Ascending aorta (tissue), 2 donors: ENCODE data around the gene ATP6V1C2. TPM values are rescaled to one million over a fixed set of nuclear protein-coding genes. Genes with fewer than 3 reads are reported as not detected.
"Not testable (repeated sequence)": the region's sequence is repeated elsewhere in the genome, so short reads cannot be mapped to it uniquely, and the experiment has no call there.

Experiments
- DNase-seq, 2 donors: peaks; one replicate each; pipeline ENCODE4 v3.0.0-alpha.2; 2019; ENCODE audit warnings: low spot score in 2 of 2
- H3K27ac ChIP-seq, 2 donors: fragments of 200-600 bp; sonication (generic); one replicate each; pipeline ENCODE4 v1.5.1; 2016 to 2017; ENCODE audit warnings: mild to moderate bottlenecking in 1 of 2
- H3K27me3 ChIP-seq: fragments of 200-600 bp; sonication (generic); one replicate; pipeline ENCODE4 v1.5.1; 2017
- H3K36me3 ChIP-seq, 2 donors: fragments of 200-600 bp; sonication (generic); one replicate each; pipeline ENCODE4 v1.5.1; 2016
- H3K4me1 ChIP-seq, 2 donors: fragments of 200-600 bp; sonication (generic); one replicate each; pipeline ENCODE4 v1.5.1; 2016 to 2017; ENCODE audit warnings: mild to moderate bottlenecking in 1 of 2
- H3K4me3 ChIP-seq, 2 donors: fragments of 200-600 bp; sonication (generic); one replicate each; pipeline ENCODE4 v1.5.1; 2016 to 2017; ENCODE audit warnings: mild to moderate bottlenecking in 1 of 2
- H3K9me3 ChIP-seq, 2 donors: fragments of 200-600 bp; sonication (generic); one replicate each; pipeline ENCODE4 v1.5.1; 2016
- intact Hi-C: fragments of 100-400 bp; cut with DNase I; formaldehyde crosslinking; loops from one replicate; pipeline ENCODE4 v1.15.1; 2023
- total RNA-seq: library from RNA; depleted of rRNA; stranded (reverse); fragments of >200 nt; gene quantifications from one replicate; pipeline ENCODE4 v1.1.0, GENCODE V29; 2016
- TF ChIP-seq, protein P1 (sequence below), 3 experiments: fragments of 200-600 bp in 2 of 3; fragments of 450-650 bp in 1 of 3; sonication (generic) in 2 of 3; IDR thresholded peaks; one replicate each; pipeline ENCODE4 v1.5.1; 2016 to 2019; ENCODE audit warnings: antibody characterized with exemption in 3 of 3, mild to moderate bottlenecking in 1 of 3, moderate library complexity in 1 of 3

ATP6V1C2 gene
- total RNA-seq, 1 donor from 2014 or later = 6.0 TPM

DNA sequence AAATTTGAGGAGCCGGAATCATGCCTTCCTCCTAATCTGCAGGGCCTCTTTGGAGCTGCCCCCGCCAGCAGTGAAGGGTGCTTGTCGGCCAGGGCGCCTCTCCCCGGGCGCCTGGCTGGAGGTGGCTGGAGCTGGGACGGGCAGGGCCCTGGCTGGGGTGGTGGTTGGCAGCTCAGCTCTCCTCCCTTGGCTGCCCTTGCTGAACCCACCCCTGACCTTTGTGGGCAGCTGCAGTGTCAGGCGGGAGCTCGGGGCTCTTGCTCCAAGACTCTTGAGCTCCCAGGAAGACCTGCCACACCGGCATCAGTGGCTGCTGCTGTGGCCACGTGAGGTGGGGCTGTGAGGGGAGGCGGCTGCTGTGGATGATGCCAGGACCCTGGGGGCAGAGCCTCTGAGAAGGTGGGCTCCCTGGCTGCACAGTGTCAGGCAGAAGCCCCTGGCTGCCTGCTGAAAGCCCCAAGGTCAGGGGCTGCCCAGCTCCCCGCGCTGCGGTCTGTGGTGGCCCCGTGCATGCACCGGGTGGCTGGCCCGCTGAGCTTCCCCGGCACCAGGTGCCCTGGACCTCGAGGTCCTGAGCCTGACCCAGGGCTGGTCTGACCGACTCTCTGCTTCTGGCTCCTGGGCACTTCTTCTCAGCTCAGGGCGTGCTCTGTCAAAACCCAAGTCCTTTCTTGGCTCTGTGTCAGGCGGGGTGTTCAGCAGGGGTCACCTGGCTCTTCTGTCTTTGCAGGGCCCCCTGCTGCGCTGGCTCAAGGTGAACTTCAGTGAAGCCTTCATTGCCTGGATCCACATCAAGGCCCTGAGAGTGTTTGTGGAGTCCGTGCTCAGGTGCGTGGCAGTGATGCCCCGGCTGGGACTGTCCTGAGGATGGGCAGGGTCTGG, 56.7 kb downstream of the ATP6V1C2 start:
- Histone ChIP-seq H3K27ac (no peak overlapping the region), H3K36me3 (peaks cover 31 to 41% of the 10 kb centered on the region in 2 donors), H3K4me1 (no peaks in the 10 kb centered on the region), H3K4me3 (no peak overlapping the region), H3K9me3 (no peaks in the 10 kb centered on the region), H3K27me3 (no peaks in the 10 kb centered on the region)
- no peak for DNase-seq
- TF ChIP-seq, protein P1, sequence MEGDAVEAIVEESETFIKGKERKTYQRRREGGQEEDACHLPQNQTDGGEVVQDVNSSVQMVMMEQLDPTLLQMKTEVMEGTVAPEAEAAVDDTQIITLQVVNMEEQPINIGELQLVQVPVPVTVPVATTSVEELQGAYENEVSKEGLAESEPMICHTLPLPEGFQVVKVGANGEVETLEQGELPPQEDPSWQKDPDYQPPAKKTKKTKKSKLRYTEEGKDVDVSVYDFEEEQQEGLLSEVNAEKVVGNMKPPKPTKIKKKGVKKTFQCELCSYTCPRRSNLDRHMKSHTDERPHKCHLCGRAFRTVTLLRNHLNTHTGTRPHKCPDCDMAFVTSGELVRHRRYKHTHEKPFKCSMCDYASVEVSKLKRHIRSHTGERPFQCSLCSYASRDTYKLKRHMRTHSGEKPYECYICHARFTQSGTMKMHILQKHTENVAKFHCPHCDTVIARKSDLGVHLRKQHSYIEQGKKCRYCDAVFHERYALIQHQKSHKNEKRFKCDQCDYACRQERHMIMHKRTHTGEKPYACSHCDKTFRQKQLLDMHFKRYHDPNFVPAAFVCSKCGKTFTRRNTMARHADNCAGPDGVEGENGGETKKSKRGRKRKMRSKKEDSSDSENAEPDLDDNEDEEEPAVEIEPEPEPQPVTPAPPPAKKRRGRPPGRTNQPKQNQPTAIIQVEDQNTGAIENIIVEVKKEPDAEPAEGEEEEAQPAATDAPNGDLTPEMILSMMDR (IDR thresholded peaks at IDR 0.05) = no peak
- intact Hi-C loops = no loop called here

GRCh38 chr2:10778724-10779115, 57.3 kb downstream of the ATP6V1C2 start:
- Histone ChIP-seq H3K4me3 (no peak overlapping the region), H3K4me1 (no peaks in the 10 kb centered on the region), H3K9me3 (no peaks in the 10 kb centered on the region), H3K27ac (no peak overlapping the region), H3K27me3 (no peaks in the 10 kb centered on the region), H3K36me3 (peaks cover 31 to 47% of the 10 kb centered on the region in 2 donors)
- TF ChIP-seq, protein P1 (IDR thresholded peaks at IDR 0.05) = no peak
- DNase-seq = no peak
- intact Hi-C loops = no loop called here

DNA sequence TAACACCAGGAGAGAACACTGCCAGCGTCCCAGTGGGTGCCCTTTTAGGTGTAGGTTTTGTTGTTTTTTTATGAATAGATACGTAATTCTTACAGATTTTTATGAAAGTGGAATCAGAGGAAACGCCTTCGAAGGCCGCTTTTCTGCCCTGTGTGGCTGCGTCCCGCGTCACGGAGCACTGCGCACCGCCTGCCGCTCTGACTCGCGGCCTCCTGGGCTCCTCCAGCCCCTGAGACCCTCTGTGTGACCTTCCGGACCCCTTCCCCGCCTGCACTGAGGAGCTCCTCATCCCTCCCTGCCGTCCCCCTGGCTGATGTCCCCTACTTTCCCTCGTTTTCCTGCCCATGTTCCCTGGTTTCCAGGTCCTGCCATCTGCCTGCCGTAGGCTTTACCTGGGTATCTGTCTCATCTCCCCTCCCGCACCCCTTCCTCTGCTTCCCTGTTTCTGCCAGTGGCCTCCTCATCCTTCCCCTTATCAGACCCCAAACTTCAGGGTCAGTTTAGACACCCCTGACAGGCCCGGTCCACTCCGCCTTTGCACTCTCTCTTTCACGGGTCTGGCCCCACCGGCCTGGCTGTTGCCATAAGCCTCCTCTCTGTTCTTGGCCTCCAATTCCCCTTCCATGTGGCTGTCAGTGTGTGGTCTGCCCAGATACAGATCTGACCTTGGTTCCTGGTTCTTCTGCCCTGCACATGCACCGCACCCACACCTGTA, 58.5 kb downstream of the ATP6V1C2 start:
- TF ChIP-seq, protein P1 (IDR thresholded peaks at IDR 0.05) = no peak
- Histone ChIP-seq H3K9me3 (no peaks in the 10 kb centered on the region), H3K27ac (no peak overlapping the region), H3K4me1 (no peaks in the 10 kb centered on the region), H3K4me3 (no peak overlapping the region), H3K27me3 (no peaks in the 10 kb centered on the region), H3K36me3 (peaks cover 43 to 59% of the 10 kb centered on the region in 2 donors)
- intact Hi-C loops = no loop called here
- DNase-seq = no peak

DNA sequence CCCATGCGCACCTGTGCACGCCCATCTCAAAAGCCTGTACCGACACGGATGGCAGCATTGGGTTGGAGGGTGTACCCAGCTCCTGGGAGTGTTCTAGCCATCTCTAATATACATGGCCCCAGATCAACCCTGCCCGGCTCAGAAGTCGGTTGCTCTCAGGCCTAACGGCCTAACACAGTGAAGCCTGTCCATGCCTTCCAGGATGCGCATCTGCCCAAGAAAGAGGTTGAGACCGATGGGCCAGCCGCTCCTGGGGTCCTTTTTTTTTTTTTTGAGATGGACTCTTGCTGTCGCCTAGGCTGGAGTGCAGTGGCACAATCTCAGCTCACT, 59.0 kb downstream of the ATP6V1C2 start:
- intact Hi-C loops = no loop called here
- TF ChIP-seq, protein P1 (IDR thresholded peaks at IDR 0.05) = no peak
- H3K27me3 ChIP-seq = no peaks in the 10 kb centered on the region
- H3K36me3 ChIP-seq = peaks cover 48 to 64% of the 10 kb centered on the region in 2 donors
- no peak overlapping the region for H3K27ac ChIP-seq
- H3K9me3 ChIP-seq = no peaks in the 10 kb centered on the region
- H3K4me3 ChIP-seq = no peak overlapping the region
- no peaks in the 10 kb centered on the region for H3K4me1 ChIP-seq
- no peak for DNase-seq

GRCh38 chr2:10780821-10781220, 59.4 kb downstream of the ATP6V1C2 start:
- H3K4me1 ChIP-seq, intact Hi-C loops, H3K27me3 ChIP-seq, H3K9me3 ChIP-seq, DNase-seq, H3K27ac ChIP-seq, H3K4me3 ChIP-seq: not testable (repeated sequence)
- peaks cover 52 to 68% of the 10 kb centered on the region in 2 donors for H3K36me3 ChIP-seq

DNA sequence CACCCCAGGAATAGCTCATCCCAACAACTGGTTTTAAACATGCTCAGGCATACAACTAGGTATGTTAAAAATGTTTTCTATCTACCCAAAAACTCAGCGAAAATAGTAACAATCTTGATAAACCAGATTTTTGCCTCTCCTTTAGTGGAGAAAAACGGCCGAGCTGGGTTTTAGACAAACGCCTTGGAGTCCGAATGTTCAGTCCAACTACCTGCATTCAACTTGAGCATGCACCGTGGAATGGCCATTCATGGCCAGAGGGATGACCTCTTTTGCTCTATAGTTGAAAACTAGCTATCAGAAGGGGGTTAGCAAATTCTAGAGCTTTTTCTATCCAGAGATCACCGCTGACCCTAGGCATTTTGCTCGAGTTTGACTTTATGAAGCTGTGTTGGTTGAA, 60.3 kb downstream of the ATP6V1C2 start:
- peaks cover 61 to 77% of the 10 kb centered on the region in 2 donors for H3K36me3 ChIP-seq
- no peaks in the 10 kb centered on the region for H3K27me3 ChIP-seq
- intact Hi-C loops = no loop called here
- H3K9me3 ChIP-seq = no peaks in the 10 kb centered on the region
- TF ChIP-seq, protein P1 (IDR thresholded peaks at IDR 0.05) = no peak
- H3K27ac ChIP-seq = no peak overlapping the region
- H3K4me3 ChIP-seq = no peak overlapping the region
- H3K4me1 ChIP-seq = no peaks in the 10 kb centered on the region
- no peak for DNase-seq
